GM23338 (cell line): Measurements from ENCODE around the gene STAT1. TPM values are rescaled to one million over a fixed set of nuclear protein-coding genes. Genes with fewer than 3 reads are reported as not detected.

ENCODE experiments used
- ATAC-seq: fragments of 200-7000 bp; cut with Tn5 transposase; 3 replicates; pipeline ENCODE4 v1.9.1; 2020
- DNase-seq: peaks from one replicate; pipeline ENCODE4 v3.0.0-alpha.2; 2015; ENCODE audit warnings: low spot score
- H2AFZ ChIP-seq: fragments of 200-600 bp; sonication (generic); 2 replicates; pipeline ENCODE4 v1.8.0; 2016; ENCODE audit warnings: antibody characterized with exemption, mild to moderate bottlenecking, moderate library complexity
- H3F3A ChIP-seq: fragments of 200-600 bp; sonication (generic); replicated peaks from 2 replicates; pipeline ENCODE4 v1.8.0; 2017; ENCODE audit warnings: antibody characterized with exemption, mixed run types, low read depth
- H3K27ac ChIP-seq: fragments of 200-600 bp; sonication (generic); 2 replicates; pipeline ENCODE4 v1.6.1; 2016; ENCODE audit warnings: low read depth
- H3K27me3 ChIP-seq: fragments of 200-600 bp; sonication (generic); 2 replicates; pipeline ENCODE4 v1.8.0; 2016; ENCODE audit warnings: mild to moderate bottlenecking, mixed run types, moderate library complexity; ENCODE audit not compliant: insufficient read depth
- H3K36me3 ChIP-seq: fragments of 200-600 bp; sonication (generic); 2 replicates; pipeline ENCODE4 v1.8.0; 2016; ENCODE audit warnings: mild to moderate bottlenecking; ENCODE audit not compliant: insufficient read depth
- H3K4me1 ChIP-seq: fragments of 200-600 bp; sonication (generic); 2 replicates; pipeline ENCODE4 v1.8.0; 2016; ENCODE audit warnings: mild to moderate bottlenecking, moderate library complexity; ENCODE audit not compliant: insufficient read depth
- H3K4me2 ChIP-seq: fragments of 200-600 bp; sonication (generic); 2 replicates; pipeline ENCODE4 v1.7.1; 2017; ENCODE audit warnings: mixed run types
- H3K4me3 ChIP-seq: fragments of 200-600 bp; sonication (generic); 2 replicates; pipeline ENCODE4 v1.6.1; 2016; ENCODE audit warnings: mixed run types
- H3K79me2 ChIP-seq: fragments of 200-600 bp; sonication (generic); replicated peaks from 2 replicates; pipeline ENCODE4 v1.8.0; 2017; ENCODE audit warnings: mild to moderate bottlenecking; ENCODE audit not compliant: insufficient read depth
- H3K9me2 ChIP-seq: fragments of 200-600 bp; sonication (generic); 2 replicates; pipeline ENCODE4 v1.8.0; 2017; ENCODE audit not compliant: insufficient read depth
- H4K20me1 ChIP-seq: fragments of 200-600 bp; sonication (generic); replicated peaks from 2 replicates; pipeline ENCODE4 v1.8.0; 2017; ENCODE audit warnings: mild to moderate bottlenecking; ENCODE audit not compliant: insufficient read depth
- H3K27ac Mint-ChIP-seq: 2 replicates; pipeline ENCODE4 v1.8.0; 2020; ENCODE audit warnings: inconsistent platforms, mild to moderate bottlenecking, moderate library complexity, mixed read lengths
- H3K27me3 Mint-ChIP-seq: 3 replicates; pipeline ENCODE4 v1.8.0; 2022; ENCODE audit warnings: low read depth, mild to moderate bottlenecking, moderate library complexity, mixed read lengths, inconsistent platforms; ENCODE audit not compliant: insufficient read depth, poor library complexity
- H3K36me3 Mint-ChIP-seq: 3 replicates; pipeline ENCODE4 v1.8.0; 2021; ENCODE audit warnings: low read depth, mild to moderate bottlenecking, inconsistent platforms, moderate library complexity, mixed read lengths
- H3K4me1 Mint-ChIP-seq: 3 replicates; pipeline ENCODE4 v1.8.0; 2020; ENCODE audit warnings: mild to moderate bottlenecking, inconsistent platforms, mixed read lengths
- H3K4me3 Mint-ChIP-seq: 3 replicates; pipeline ENCODE4 v1.8.0; 2021; ENCODE audit warnings: moderate library complexity, mild to moderate bottlenecking, inconsistent platforms, mixed read lengths
- H3K9me3 Mint-ChIP-seq: 3 replicates; pipeline ENCODE4 v1.8.0; 2020; ENCODE audit warnings: moderate library complexity, mild to moderate bottlenecking, inconsistent platforms, mixed read lengths
- CREB1 ChIP-seq: fragments of 250-450 bp; sonication (Bioruptor Pico); IDR thresholded peaks from 2 replicates; pipeline ENCODE4 v1.5.0; 2020; ENCODE audit warnings: low read depth, mild to moderate bottlenecking, moderate library complexity
- ETS1 ChIP-seq: IDR thresholded peaks from 2 replicates; pipeline ENCODE4 v1.6.1; 2016; ENCODE audit warnings: antibody characterized with exemption
- EZH2 ChIP-seq: fragments of 200-600 bp; sonication (generic); IDR thresholded peaks from one replicate; pipeline ENCODE4 v1.8.0; 2017; ENCODE audit warnings: antibody characterized with exemption, mild to moderate bottlenecking, low read depth; ENCODE audit not compliant: unreplicated experiment
- EZH2phosphoT487 ChIP-seq: fragments of 200-600 bp; sonication (generic); IDR thresholded peaks from one replicate; pipeline ENCODE4 v1.8.1; 2018; ENCODE audit warnings: antibody characterized with exemption; ENCODE audit not compliant: unreplicated experiment
- JUNB ChIP-seq: IDR thresholded peaks from one replicate; pipeline ENCODE4 v1.6.1; 2016; ENCODE audit warnings: antibody characterized with exemption; ENCODE audit not compliant: unreplicated experiment
- NANOG ChIP-seq: IDR thresholded peaks from 2 replicates; pipeline ENCODE4 v1.6.1; 2016; ENCODE audit warnings: antibody characterized with exemption, borderline replicate concordance
- POLR2AphosphoS5 ChIP-seq: IDR thresholded peaks from 2 replicates; pipeline ENCODE4 v1.6.1; 2016; ENCODE audit warnings: antibody characterized with exemption, low read depth
- REST ChIP-seq: IDR thresholded peaks from one replicate; pipeline ENCODE4 v1.6.1; 2018; ENCODE audit warnings: antibody characterized with exemption; ENCODE audit not compliant: unreplicated experiment
- STAT1 ChIP-seq: IDR thresholded peaks from one replicate; pipeline ENCODE4 v1.6.1; 2016; ENCODE audit warnings: antibody characterized with exemption; ENCODE audit not compliant: unreplicated experiment
- ZNF114 ChIP-seq: fragments of 250-450 bp; sonication (Bioruptor Pico); IDR thresholded peaks from 2 replicates; pipeline ENCODE4 v1.5.0; 2020; ENCODE audit warnings: mild to moderate bottlenecking, moderate library complexity
- ZNF331 ChIP-seq: fragments of 250-450 bp; sonication (Bioruptor Pico); IDR thresholded peaks from 2 replicates; pipeline ENCODE4 v1.5.0; 2020; ENCODE audit warnings: low read depth, mild to moderate bottlenecking, moderate library complexity
- ZNF462 ChIP-seq: fragments of 250-450 bp; sonication (Bioruptor Pico); IDR thresholded peaks from 2 replicates; pipeline ENCODE4 v1.5.0; 2020; ENCODE audit warnings: mild to moderate bottlenecking, moderate library complexity
- polyA plus RNA-seq: library from polyadenylated mRNA; unstranded; fragments of >200 nt; fragmentation: Nextera tagmentation; extraction: Ambion mirVana; gene quantifications from 2 replicates; pipeline ENCODE4 v1.2.1, GENCODE V29; 2016
- total RNA-seq: library from RNA; depleted of rRNA; stranded (reverse); fragments of >200 nt; shearing (Covaris generic); gene quantifications from 2 replicates; pipeline ENCODE4 v1.2.3, GENCODE V29; 2014

Gene STAT1
- total and polyA plus RNA-seq, 2 experiments from 2014 or later = 15.1 to 47.4 TPM

GRCh38 chr2:191037351-191037750 is 23.4 kb upstream of the STAT1 start (continued):
- TF ChIP-seq EZH2phosphoT487 = no peak
- TF ChIP-seq ETS1 = no peak

DNA sequence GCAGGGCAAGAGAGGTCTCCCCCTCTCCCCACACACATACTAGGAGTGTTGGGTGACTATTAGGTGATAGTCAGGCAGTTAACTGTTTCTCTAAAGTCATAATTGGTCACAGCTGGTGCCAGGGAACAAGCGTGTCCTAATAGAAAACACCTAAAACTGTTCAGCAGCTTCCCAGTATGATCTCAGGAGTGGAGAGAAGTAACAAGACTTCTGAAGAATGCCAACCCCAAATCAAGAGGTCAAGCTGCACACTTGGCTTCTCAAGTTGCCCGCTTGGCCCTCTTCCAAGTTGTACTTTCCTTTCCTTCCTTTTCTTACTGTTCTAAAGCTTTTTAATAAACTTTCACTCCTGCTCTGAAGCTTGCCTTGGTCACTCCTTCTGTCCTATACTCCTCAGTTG is 22.4 kb upstream of the STAT1 start:
- no peaks in the 10 kb centered on the region for H4K20me1 ChIP-seq
- no peak overlapping the region for H3K4me3 Mint-ChIP-seq
- H3K9me3 Mint-ChIP-seq = no peaks in the 10 kb centered on the region
- no peaks in the 10 kb centered on the region for H3K9me2 ChIP-seq
- no peaks in the 10 kb centered on the region for H3K36me3 ChIP-seq
- ATAC-seq (no peak), DNase-seq (no peak)
- H3K27me3 ChIP-seq = no peaks in the 10 kb centered on the region
- no peak overlapping the region for H2AFZ ChIP-seq
- H3K79me2 ChIP-seq = no peaks in the 10 kb centered on the region
- H3K27me3 Mint-ChIP-seq = peaks cover 2% of the 10 kb centered on the region
- no peak overlapping the region for H3K27ac Mint-ChIP-seq
- no peak overlapping the region for H3K4me2 ChIP-seq
- no peak overlapping the region for H3K4me3 ChIP-seq
- no peaks in the 10 kb centered on the region for H3K36me3 Mint-ChIP-seq
- peaks cover 7% of the 10 kb centered on the region for H3K4me1 Mint-ChIP-seq
- H3K4me1 ChIP-seq = peaks cover 6% of the 10 kb centered on the region; the same call in 1 of the 2 replicates
- no peaks in the 10 kb centered on the region for H3F3A ChIP-seq
- no peak overlapping the region for H3K27ac ChIP-seq
- TF ChIP-seq JUNB (no peak), REST (no peak), POLR2AphosphoS5 (no peak), EZH2phosphoT487 (no peak), ZNF331 (CRISPR knock-in tag) (no peak), NANOG (no peak), CREB1 (no peak), EZH2 (no peak), ZNF462 (no peak), STAT1 (no peak), ETS1 (no peak), ZNF114 (CRISPR knock-in tag) (no peak)
